HCT116 (cell line): ENCODE data around the gene TMEM198. TPM values are rescaled to one million over a fixed set of nuclear protein-coding genes. Genes with fewer than 3 reads are reported as not detected.
A peak's percentile ranks its signal among the peaks of the same experiment; 100 is the strongest.

Experiments used
- ATAC-seq: fragments of 200-7000 bp; cut with Tn5 transposase; 2 replicates; pipeline ENCODE4 v1.9.1; 2020; ENCODE audit warnings: mild to moderate bottlenecking, moderate library complexity
- BruUV-seq: library from RNA; stranded (reverse); fragments of 400-500 nt; replicated peaks from 2 replicates; lab custom pipeline; 2021; lab: Mats Ljungman, UMichigan
- CTCF ChIA-PET: fragments of 300-600 bp; sonication (Branson Sonifier 250); formaldehyde crosslinking; loops from one replicate; lab custom pipeline; 2021; ENCODE audit warnings: antibody characterized with exemption; lab: Charles Lee
- POLR2A ChIA-PET: fragments of 300-600, 350-600 bp; sonication (Branson Sonifier 250); formaldehyde crosslinking; loops from one replicate; lab custom pipeline; 2021; ENCODE audit warnings: antibody characterized with exemption; lab: Charles Lee
- RAD21 ChIA-PET, 2 experiments: fragments of 300-600 bp; sonication (Branson Sonifier 250); formaldehyde crosslinking; loops; one replicate each; lab custom pipeline; 2023; ENCODE audit warnings: low total read pairs in 2 of 2; ENCODE audit not compliant: uncharacterized antibody in 2 of 2, unreplicated experiment in 2 of 2, low non-redundant PET in 1 of 2; lab: Charles Lee
- DNase-seq: peaks from one replicate; pipeline ENCODE4 v3.0.0-alpha.2; 2010; ENCODE audit warnings: low read depth, low spot score
- H2AFZ ChIP-seq: fragments of 200-600 bp; shearing (Covaris generic), sonication (generic); 2 replicates; pipeline ENCODE4 v1.6.1; 2017; ENCODE audit warnings: low read depth, mixed run types, mixed read lengths, antibody characterized with exemption, low read length; ENCODE audit not compliant: poor library complexity, severe bottlenecking
- H3K27ac ChIP-seq: 2 replicates; pipeline ENCODE4 v1.5.1; 2012; ENCODE audit warnings: low read depth, low read length
- H3K27me3 ChIP-seq: fragments of 200-600 bp; sonication (generic); 2 replicates; pipeline ENCODE4 v1.6.1; 2016; ENCODE audit warnings: mixed run types, low read length, mixed read lengths; ENCODE audit not compliant: insufficient read depth
- H3K36me3 ChIP-seq, 2 experiments: fragments of 200-500 bp in 1 of 2; fragments of 200-600 bp in 1 of 2; sonication (Bioruptor generic) in 1 of 2; sonication (generic) in 1 of 2; 2 replicates each; pipeline versions ENCODE4 v1.5.1 to v1.6.1; 2014 to 2016; ENCODE audit warnings: low read length in 2 of 2, inconsistent platforms in 1 of 2, mixed read lengths in 1 of 2, mixed run types in 1 of 2; ENCODE audit not compliant: insufficient read depth in 2 of 2, control insufficient read depth in 1 of 2
- H3K4me1 ChIP-seq, 2 experiments: fragments of 200-600 bp in 1 of 2; sonication (generic) in 1 of 2; 2 replicates each; pipeline versions ENCODE4 v1.5.1 to v1.6.1; 2012 to 2017; ENCODE audit warnings: low read length in 2 of 2, inconsistent platforms in 1 of 2, mild to moderate bottlenecking in 1 of 2, mixed read lengths in 1 of 2, mixed run types in 1 of 2, moderate library complexity in 1 of 2; ENCODE audit not compliant: insufficient read depth in 2 of 2, control insufficient read depth in 1 of 2
- H3K4me2 ChIP-seq: fragments of 200-600 bp; sonication (generic); 2 replicates; pipeline ENCODE4 v1.6.1; 2017; ENCODE audit warnings: mixed run types, low read length, mixed read lengths
- H3K4me3 ChIP-seq, 2 experiments: fragments of 200-600 bp in 1 of 2; sonication (generic) in 1 of 2; replicated peaks in 1 of 2; 2 replicates each; pipeline ENCODE4 v1.5.1; 2011 to 2016; ENCODE audit warnings: low read length in 2 of 2, control low read depth in 1 of 2, low read depth in 1 of 2, mild to moderate bottlenecking in 1 of 2, mixed read lengths in 1 of 2, mixed run types in 1 of 2
- H3K79me2 ChIP-seq: fragments of 200-600 bp; sonication (generic); 2 replicates; pipeline ENCODE4 v1.6.1; 2017; ENCODE audit warnings: mild to moderate bottlenecking, mixed run types, low read length, moderate library complexity, mixed read lengths; ENCODE audit not compliant: insufficient read depth
- H3K9ac ChIP-seq: fragments of 200-600 bp; sonication (generic); 2 replicates; pipeline ENCODE4 v1.6.1; 2016; ENCODE audit warnings: low read length, mixed read lengths
- H3K9me2 ChIP-seq: fragments of 200-600 bp; sonication (generic), shearing (Covaris generic); 2 replicates; pipeline ENCODE4 v1.6.1; 2017; ENCODE audit warnings: mixed run types, mild to moderate bottlenecking, moderate library complexity; ENCODE audit not compliant: insufficient read depth
- H3K9me3 ChIP-seq, 2 experiments: fragments of 200-500 bp in 1 of 2; fragments of 200-600 bp in 1 of 2; sonication (Bioruptor generic) in 1 of 2; sonication (generic) in 1 of 2; 2 replicates each; pipeline ENCODE4 v1.6.1; 2014 to 2017; ENCODE audit warnings: low read length in 2 of 2, mixed read lengths in 2 of 2, inconsistent platforms in 1 of 2, low read depth in 1 of 2, mild to moderate bottlenecking in 1 of 2, mixed run types in 1 of 2, moderate library complexity in 1 of 2; ENCODE audit not compliant: control insufficient read depth in 1 of 2, insufficient read depth in 1 of 2
- H4K20me1 ChIP-seq: fragments of 200-600 bp; sonication (generic), shearing (Covaris generic); 2 replicates; pipeline ENCODE4 v1.6.1; 2017; ENCODE audit warnings: mixed run types, mild to moderate bottlenecking, moderate library complexity; ENCODE audit not compliant: insufficient read depth
- POLR2A ChIP-seq: IDR thresholded peaks from 2 replicates; pipeline ENCODE4 v1.7.0; 2011; ENCODE audit warnings: borderline replicate concordance; ENCODE audit not compliant: insufficient read depth, insufficient read length; ENCODE audit errors: extremely low read depth
- RAD21 ChIP-seq: IDR thresholded peaks from 2 replicates; pipeline ENCODE4 v1.6.1; 2012; ENCODE audit warnings: low read depth, mild to moderate bottlenecking
- SIN3A ChIP-seq: IDR thresholded peaks from 2 replicates; pipeline ENCODE4 v1.6.1; 2012; ENCODE audit warnings: low read depth
- SRF ChIP-seq: IDR thresholded peaks from 2 replicates; pipeline ENCODE4 v1.6.1; 2012; ENCODE audit warnings: low read depth
- ZFX ChIP-seq: fragments of 450-650 bp; IDR thresholded peaks from 2 replicates; pipeline ENCODE4 v1.6.1; 2017
- intact Hi-C: fragments of 100-400 bp; cut with micrococcal nuclease; formaldehyde crosslinking; loops from 2 replicates; pipeline ENCODE4 v1.10.0; 2022
- total RNA-seq: library from RNA; stranded (reverse); gene quantifications from one replicate; pipeline ENCODE4 v1.2.1, GENCODE V29; 2021; ENCODE audit not compliant: unreplicated experiment
- TF ChIP-seq, protein P1 (sequence below): IDR thresholded peaks from 2 replicates; pipeline ENCODE4 v1.6.1; 2012

TMEM198 gene
- total RNA-seq, 1 experiment from 2014 or later = 2.1 TPM

DNA sequence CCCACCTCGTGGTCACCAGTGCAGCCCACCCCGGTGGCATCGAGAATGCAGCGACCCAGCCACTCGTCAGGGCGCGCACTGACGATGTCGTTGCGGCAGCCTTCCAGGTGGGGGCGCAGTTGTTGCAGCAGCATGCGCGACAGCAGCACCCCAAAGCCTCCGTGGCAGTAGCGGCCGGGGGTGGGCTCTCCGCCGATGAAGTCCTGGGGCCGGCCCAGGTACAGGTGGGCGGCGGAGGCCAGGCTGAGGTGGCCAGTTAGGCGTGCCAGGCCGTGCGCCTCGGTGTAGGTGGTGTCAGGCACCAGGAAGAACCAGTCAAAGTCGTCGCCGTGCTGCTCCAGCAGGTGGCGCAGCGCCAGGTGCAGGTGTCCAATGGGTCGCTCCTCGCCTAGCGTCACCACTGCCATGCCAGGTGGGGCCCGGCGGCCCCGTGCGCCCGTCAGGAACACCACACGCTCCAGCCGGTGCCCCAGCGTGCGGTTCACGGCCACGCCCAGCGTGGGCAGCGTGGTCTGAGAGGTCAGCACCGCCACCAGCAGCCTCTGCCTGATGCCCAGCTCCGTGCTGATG is 2.1 kb upstream of the TMEM198 start (continued):
- TF ChIP-seq, protein P1, sequence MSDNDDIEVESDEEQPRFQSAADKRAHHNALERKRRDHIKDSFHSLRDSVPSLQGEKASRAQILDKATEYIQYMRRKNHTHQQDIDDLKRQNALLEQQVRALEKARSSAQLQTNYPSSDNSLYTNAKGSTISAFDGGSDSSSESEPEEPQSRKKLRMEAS = no peak
- TF ChIP-seq SIN3A (no peak), SRF (no peak)
- TF ChIP-seq, all 23 proteins: peak for 3

DNA sequence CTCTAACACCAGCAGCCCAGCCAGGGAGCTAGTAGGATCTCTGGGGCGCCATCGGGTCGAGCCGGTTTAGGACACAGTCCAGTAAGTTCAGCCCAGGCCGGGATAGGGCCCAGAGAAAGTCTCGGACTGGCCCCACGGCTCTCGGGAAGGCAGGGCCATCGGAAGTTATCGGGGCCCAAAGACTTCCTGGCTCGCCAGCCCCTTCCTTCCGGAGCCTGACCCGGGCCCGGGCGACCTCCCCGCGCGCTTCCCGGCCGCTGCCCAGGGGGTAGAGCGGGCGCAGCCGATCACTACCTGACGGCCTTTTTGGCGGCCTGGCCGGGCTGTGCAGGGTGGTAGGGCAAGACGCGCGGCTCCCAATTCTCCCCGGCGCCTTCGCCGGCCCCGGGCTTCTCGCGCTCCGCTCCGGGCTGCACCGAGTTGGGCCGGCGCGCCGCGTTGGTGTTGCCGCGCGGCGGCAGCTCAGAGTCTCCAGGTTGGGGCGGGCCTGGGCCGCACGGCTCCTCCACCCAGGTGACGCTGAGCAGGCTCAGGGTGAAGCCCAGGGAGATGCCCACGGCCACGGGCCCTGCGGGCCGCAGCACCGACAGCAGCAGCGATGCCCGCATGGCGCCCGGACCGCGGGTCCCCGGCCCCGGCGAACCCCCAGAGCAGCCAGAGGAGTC is 765 bp upstream of the TMEM198 start:
- POLR2A ChIA-PET = interaction anchor here (1.3 to 1.4 kb wide), 2 partner anchors 18 to 146 kb away, joined by 4 to 7 read pairs; no protein-coding TSS in a partner anchor
- H3K36me3 ChIP-seq = peaks cover 2 to 28% of the 10 kb centered on the region in 2 experiments; a peak in 3 of 4 replicates

More for the DNA sequence above, 765 bp upstream of the TMEM198 start:
- peak; percentile 33 for ATAC-seq
- intact Hi-C loops = loop anchor here (2.0 to 5.0 kb wide), 3 partner anchors 56 to 481 kb away; partner anchors contain the start of genes IHH and SLC4A3
- Histone ChIP-seq H3K79me2 (peaks cover 49% of the 10 kb centered on the region), H3K4me3 (peak overlapping the region; percentile 75 to 99), H2AFZ (no peak overlapping the region), H3K27me3 (no peaks in the 10 kb centered on the region), H3K9me2 (no peaks in the 10 kb centered on the region), H3K4me1 (peaks cover 7 to 54% of the 10 kb centered on the region in 2 experiments), H3K9ac (peak overlapping the region; percentile 95), H3K4me2 (peak overlapping the region; percentile 98), H3K9me3 (no peaks in the 10 kb centered on the region), H4K20me1 (peaks cover 6% of the 10 kb centered on the region; the same call in 1 of the 2 replicates), H3K27ac (peak overlapping the region; percentile 97)
- no peak for TF ChIP-seq RAD21
- TF ChIP-seq POLR2A = peak; percentile 35
- peak; percentile 93 for TF ChIP-seq ZFX
- no TSS peak for BruUV-seq
- ChIA-PET CTCF (interaction anchor here (1.3 to 2.1 kb wide), 3 partner anchors 9 to 146 kb away, joined by 3 to 8 read pairs (median 7); no protein-coding TSS in a partner anchor), RAD21 (interaction anchor here (0.6 to 1.1 kb wide), 2 partner anchors 9 to 51 kb away, joined by 4 to 6 read pairs; no protein-coding TSS in a partner anchor)
- DNase-seq = no peak
